Stimulated activated naive CD8-positive, alpha-beta T cell treated with anti-CD3 and anti-CD28 coated beads, Interleukin-15, Interleukin-2, amounts not matched to agents 100 U/mL and 50 U/mL, for 24 hours (primary cell): ENCODE data around the gene DCLK1.

Experiments
- ATAC-seq: fragments of 150-1000 bp; cut with Tn5 transposase; one replicate; pipeline ENCODE4 v1.10.0; 2021
- DNase-seq: peaks from one replicate; pipeline ENCODE4 v3.0.0; 2021

Gene DCLK1

GRCh38 chr13:35744566-35745178 lies 386.5 kb downstream of the DCLK1 start:
- ATAC-seq = no peak

GRCh38 chr13:35744144-35744543 lies 387.0 kb downstream of the DCLK1 start:
- ATAC-seq = no peak

More at GRCh38 chr13:35744566-35745178, 386.5 kb downstream of the DCLK1 start:
- DNase-seq = no peak

DNA sequence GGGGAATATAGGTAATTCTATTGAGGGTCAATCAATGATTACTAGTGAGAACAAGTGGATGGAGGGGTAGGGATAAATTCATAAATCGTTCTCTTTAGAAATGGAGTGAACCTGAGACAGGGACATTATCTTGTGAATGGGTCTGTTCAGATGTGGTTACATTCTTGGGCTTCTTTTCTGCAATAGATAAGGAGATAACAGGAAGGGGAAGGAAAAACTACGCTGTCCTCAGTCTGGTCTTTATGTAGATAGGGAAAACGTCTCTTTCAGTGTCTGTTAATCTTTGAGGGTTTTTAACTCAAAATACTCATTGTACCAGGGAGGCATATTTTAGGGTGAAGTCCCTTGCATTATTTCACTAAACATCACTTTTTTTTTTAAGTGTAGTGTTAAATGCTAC lies 388.0 kb downstream of the DCLK1 start:
- ATAC-seq (no peak), DNase-seq (no peak)

More at GRCh38 chr13:35744144-35744543, 387.0 kb downstream of the DCLK1 start:
- DNase-seq = no peak

GRCh38 chr13:35741657-35742056 lies 389.5 kb downstream of the DCLK1 start:
- no peak for ATAC-seq

GRCh38 chr13:35736876-35737275 lies 394.3 kb downstream of the DCLK1 start:
- DNase-seq (no peak), ATAC-seq (no peak)

More at GRCh38 chr13:35741657-35742056, 389.5 kb downstream of the DCLK1 start:
- no peak for DNase-seq

GRCh38 chr13:35733827-35734226 lies 397.4 kb downstream of the DCLK1 start:
- DNase-seq (no peak), ATAC-seq (no peak)

GRCh38 chr13:35732565-35732964 lies 398.6 kb downstream of the DCLK1 start:
- DNase-seq (no peak), ATAC-seq (no peak)

- ATAC-seq (no peak), DNase-seq (no peak)
Measured at GRCh38 chr13:35731471-35731870, 399.7 kb downstream of the DCLK1 start.

DNA sequence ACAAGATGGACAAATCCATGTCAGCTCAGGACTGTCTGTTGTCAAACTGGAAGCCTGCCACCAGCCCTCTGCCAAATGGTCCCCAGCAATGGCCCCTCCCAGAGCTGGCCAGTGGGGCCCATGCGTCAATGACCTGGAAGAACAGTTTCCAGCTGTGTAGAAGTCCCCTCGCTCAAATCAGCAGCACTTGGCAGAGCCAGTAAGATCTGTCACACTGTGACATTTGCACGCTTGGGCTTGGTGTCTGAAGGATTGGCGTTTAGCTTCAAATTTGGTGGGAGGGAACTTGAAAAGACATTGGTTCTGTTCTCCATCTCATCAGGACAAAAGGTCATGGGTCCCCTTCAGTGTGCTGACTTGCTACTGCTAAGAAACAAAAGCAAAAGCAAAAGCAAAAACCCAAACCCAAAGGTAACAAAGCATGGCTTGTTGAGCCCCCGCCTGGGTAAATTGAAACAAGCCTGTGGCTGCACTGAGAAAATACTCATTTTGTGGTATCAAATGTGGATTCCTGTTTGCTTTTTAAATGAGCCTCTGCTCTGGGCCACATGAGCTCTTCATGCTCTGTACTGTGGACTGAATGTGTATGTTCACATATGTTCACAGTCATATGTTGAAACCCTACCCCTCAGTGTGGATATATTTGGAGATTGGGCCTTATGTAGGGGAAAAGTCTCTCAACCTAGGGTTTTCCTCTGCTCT lies 401.1 kb downstream of the DCLK1 start:
- ATAC-seq (no peak), DNase-seq (no peak)

DNA sequence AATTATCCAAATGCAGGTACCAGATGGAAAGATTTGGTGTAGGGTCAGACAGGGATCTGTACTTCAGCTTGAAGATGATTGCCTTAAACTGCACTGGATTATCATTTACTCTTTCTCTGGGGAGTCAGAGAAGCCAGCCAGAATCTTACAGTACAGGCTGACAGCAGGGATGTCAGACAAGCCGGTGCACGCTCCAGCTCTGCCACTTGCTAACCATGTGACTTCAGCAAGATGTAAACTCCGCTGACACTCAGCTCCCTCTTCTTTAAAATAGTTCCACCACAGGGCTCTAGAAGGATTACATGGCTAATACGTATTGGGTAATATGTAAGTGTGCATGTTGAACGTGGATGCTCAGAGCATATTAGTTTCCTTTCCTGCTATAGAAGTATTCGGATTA lies 403.3 kb downstream of the DCLK1 start:
- ATAC-seq = no peak
- no peak for DNase-seq

DNA sequence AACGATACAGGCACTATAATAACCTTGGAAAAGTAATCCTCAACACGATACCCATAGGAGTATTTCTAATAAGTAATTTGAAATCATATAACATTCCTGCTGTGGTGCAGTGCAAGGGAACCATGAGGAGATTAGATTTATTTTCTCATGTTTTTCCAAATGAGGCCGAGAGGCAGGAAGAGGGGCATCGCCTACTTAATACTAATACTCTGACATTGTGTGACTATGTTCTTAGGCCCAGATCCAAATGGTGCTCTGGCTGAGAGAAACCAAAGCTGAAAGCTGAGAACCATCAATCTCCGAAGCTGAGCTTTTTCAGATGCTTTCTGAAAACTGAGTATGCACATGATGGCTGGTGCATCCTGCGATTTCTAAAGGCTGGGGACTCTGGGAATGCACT lies 406.7 kb downstream of the DCLK1 start:
- no peak for ATAC-seq
- no peak for DNase-seq

GRCh38 chr13:35723821-35724220 lies 407.4 kb downstream of the DCLK1 start:
- no peak for DNase-seq
- ATAC-seq = no peak

GRCh38 chr13:35723053-35723461 lies 408.1 kb downstream of the DCLK1 start:
- DNase-seq = no peak
- ATAC-seq = no peak

DNA sequence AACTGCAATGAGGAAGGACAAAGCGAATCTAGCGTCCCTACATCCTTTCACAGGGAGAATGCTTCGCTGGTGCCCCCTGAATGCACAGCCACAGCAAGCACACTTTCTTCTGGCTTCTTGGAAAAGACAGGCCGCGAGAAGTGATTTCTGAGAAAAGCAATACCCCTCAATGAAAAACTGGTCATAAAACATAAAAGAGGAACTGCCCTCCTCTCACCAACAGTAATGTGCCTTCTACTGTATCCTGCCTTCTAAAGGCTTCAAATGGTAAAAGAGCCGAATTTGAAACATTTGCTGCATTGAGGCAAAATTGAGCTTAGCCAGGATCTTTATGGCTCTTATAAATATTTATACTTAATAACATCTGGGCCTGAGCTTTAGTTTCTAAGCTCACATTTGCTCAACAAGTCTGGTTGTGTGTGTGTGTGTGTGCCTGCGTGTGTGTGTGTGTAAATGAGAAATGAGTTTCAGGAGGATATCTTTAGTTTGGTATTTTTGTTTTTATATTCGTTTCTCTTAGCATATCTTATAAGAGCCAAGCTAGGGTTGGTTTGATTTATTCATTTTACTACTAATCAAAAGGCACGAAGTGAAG lies 408.6 kb downstream of the DCLK1 start:
- DNase-seq (no peak), ATAC-seq (no peak)

GRCh38 chr13:35720690-35721554 lies 410.3 kb downstream of the DCLK1 start:
- ATAC-seq = peak; percentile 51
- DNase-seq = peak; percentile 45

- no peak for ATAC-seq
Measured at GRCh38 chr13:35720290-35720689, 410.9 kb downstream of the DCLK1 start.

More at GRCh38 chr13:35720290-35720689, 410.9 kb downstream of the DCLK1 start:
- no peak for DNase-seq
